GM19023 (cell line): Measurements from ENCODE around the gene ANKRD39.

Experiments
- ATAC-seq: cut with Tn5 transposase; IDR thresholded peaks from one replicate; pipeline ENCODE4 v1.9.1; 2021; ENCODE audit warnings: mild to moderate bottlenecking, moderate library complexity; ENCODE audit not compliant: unreplicated experiment

ANKRD39 gene

GRCh38 chr2:96859099-96859649 is 1.4 kb upstream of the ANKRD39 start:
- ATAC-seq, result no peak

GRCh38 chr2:96856776-96857666 is 795 bp downstream of the ANKRD39 start:
- peak; percentile 4 for ATAC-seq

- ATAC-seq, result no peak
Measured at GRCh38 chr2:96853321-96853720, 4.5 kb downstream of the ANKRD39 start.

DNA sequence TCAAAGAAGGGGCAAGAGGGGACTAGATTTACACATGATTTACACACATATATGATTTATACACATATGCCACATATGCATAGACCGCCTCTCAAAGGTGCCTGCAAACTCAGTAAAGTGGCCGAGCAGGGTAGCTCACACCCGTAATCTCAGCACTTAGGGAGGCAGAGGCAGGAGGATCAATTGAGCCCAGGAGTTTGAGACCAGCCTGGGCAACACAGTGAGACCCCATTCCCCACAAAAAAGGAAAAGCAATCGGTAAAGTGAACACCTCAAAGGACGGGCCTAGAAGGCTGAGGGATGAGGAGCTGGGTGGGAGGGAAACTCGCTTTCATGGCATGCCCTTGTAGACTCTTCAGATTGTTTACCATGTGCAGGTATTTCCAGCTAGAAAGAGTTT is 5.1 kb downstream of the ANKRD39 start:
- ATAC-seq, result no peak

DNA sequence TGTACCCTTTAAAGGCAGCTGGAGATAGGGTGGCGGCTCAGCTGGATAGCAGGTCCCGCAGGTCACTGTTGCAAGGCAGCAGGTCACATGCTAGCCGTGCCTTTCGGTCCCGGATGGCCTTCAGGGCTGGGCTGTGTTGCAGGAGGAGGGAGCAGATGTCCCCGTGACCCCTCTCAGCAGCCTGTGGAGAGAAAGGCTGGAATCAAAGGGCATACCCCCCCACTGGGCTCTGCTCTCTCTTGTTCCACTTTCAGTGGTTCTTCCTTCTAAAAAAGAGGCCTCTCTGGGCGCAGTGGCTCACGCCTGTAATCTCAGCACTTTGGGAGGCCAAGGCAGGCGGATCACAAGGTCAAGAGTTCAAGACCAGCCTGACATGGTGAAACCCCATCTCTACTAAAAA is 9.6 kb downstream of the ANKRD39 start:
- no peak for ATAC-seq

DNA sequence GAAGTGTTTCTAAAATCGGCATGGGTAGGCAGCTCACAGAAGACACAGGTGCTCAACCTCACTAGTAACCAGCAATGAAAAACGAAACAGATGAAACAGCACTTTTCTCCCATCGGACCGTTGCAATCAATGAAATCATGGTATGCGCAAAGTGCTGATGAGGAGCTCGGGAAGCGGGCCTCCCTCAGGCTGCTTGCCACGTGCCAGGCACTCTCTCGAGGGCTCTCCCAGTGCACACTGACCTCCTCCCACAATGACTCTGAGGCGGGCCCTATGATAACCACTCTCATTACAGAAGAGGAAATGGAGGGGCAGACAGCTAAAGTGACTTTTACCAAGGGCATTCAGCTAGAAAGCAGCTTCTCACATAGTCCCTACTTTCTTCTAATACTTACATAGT is 10.2 kb downstream of the ANKRD39 start:
- ATAC-seq, result no peak

DNA sequence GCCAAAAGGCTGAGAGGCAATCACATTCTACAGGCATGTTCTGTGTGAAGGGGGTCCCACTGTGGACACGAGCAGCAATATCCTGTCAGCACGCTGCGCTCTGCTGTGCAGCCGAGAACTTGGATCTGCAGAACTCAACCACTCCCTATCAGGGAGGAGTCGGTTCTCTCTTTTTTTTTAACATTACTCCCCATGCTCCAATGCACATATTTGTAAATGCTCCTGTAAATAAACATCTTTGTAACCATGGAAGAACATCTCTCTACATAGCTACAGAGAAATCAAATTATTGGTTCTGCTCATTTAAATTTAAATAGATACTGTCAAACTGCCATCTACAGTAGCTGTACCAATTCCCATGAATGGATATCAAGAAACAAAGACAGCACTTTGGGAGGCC is 11.0 kb downstream of the ANKRD39 start:
- no peak for ATAC-seq

DNA sequence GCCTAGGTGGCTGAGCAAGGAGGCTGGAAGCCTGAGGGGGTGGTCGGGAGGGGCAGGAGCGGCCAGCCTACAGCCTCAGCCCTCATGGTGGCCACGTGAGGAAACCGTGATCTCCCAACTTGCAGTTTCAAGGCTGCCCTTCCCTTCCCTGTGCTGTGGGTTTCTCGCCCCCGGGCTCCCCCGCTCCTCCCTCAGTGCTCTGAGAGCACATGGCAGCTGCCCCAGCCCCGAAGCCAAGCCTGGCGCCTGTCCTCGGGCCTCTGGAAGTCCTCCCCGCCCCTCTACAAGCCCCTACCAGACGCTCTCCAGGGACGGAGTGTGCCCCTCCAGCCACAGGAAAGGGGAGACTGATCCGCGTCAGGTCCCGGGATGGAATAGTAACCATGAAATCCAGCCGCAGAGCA is 13.4 kb downstream of the ANKRD39 start:
- no peak for ATAC-seq

GRCh38 chr2:96843538-96844268 is 14.1 kb downstream of the ANKRD39 start, which contains the start of gene ANKRD23:
Gene ANKRD23, minus strand, starts transcription at chr2:96844021. Its CDS starts 29 bp downstream, at chr2:96843992.
- ATAC-seq, result no peak

GRCh38 chr2:96842600-96842999 is 15.2 kb downstream of the ANKRD39 start:
- ATAC-seq, result no peak

GRCh38 chr2:96841701-96842495 is 15.9 kb downstream of the ANKRD39 start:
- no peak for ATAC-seq

GRCh38 chr2:96839875-96840850 is 17.7 kb downstream of the ANKRD39 start:
- ATAC-seq, result no peak

GRCh38 chr2:96839293-96839874 is 18.4 kb downstream of the ANKRD39 start:
- peak; percentile 64 for ATAC-seq

DNA sequence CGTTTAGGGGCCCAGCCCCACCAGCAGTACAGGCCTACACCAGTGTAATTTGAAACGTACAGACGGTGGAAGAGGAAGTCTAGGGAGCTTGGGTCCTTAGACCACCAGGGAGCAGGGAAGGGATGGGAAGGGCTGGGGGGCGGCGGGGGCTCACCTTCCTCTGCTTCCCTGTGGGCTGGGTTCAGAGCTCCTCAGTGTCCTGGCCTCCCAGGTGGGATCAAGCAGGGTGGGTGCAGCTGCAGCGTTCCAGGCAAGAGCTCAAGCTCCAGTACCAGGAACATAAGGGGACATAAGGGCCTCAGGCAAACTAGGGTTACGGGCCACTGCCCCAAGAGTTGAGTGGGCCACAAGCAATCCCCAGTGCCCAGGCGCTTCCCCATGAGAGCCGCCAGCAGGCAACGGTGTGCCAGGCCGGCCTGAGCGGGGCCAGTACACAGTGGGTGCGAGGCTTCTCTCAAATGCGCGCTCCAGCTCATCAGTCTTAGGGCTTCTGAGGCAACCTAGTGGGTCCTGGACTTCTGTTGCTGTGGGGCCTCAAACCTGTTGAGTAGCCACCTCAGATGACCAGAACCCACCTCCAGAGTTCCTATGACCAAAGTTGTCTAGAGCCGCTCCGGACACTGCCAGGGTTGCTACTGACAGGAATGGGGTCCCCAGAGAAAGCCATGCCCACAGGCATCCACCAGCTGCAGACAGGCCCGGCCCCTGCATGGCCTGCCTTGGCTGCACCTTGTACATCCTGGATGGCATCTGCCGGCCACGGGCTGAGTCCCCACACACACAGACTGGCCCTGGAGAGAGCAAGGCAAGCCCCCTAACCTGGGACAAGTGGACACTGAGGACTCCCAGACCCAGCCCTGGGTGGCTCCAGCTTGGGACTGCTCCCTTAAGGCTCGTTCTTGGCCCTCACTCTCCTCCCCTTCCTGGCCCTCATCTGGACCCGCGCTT is 19.2 kb downstream of the ANKRD39 start:
- peak; percentile 4 for ATAC-seq

- no peak for ATAC-seq
Measured at GRCh38 chr2:96837575-96837974, 20.2 kb downstream of the ANKRD39 start.

GRCh38 chr2:96835830-96836229 is 22.0 kb downstream of the ANKRD39 start:
- ATAC-seq, result no peak

DNA sequence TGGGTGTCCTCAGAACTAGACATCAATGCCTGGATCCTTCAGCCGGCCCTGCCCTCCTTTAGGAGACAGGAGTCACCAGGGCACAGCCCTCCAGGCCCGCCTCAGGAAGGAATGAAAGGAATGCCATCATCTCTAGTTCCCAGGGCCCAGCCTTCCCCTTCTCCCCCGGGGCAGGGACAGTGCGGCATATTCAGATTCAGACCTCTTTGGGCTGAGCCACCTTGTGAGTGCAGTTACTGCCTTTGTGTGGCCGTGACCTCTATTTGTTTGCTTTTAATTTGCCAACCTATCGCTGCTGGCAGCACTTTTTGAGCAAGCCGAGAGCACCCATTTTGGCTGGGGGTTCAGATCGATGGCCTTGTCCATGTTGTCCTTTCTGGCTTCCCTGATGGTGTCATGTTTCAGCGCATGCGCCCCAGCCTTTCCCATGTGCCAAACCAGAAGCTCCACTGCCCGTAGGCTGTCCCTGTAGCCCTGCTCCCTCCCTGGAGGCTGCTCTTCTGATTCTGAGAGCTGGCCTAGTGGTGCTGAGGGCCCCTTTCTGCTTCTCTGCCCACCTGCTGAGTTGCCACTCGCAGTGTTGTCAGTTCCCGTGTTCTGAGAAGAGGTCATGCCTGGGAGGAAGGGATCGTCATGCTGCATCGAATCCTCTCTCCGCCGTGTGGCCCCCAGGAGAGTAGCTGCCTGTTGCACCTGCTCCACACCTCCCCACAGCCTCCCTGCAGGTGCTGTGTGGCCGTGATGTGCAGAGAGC is 24.9 kb downstream of the ANKRD39 start:
- no peak for ATAC-seq

DNA sequence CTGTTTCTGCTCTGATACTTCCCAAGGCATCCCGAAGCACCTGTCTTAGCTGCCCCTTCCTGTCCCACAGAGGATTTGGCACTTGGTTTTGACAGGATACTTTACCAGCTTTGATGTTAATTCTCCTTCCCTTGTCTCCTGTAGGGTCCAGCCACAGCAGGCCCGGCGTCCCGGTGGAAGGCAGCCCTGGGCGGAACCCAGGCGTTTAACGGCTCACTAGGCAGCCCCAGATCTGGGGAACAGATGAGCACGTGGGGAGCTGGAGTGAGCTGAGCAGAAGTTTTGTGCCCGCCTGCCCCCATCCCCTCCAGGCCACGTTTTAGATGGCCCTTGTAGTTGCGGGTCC is 25.4 kb downstream of the ANKRD39 start:
- ATAC-seq, result no peak
